NCI-H1417 (cell line): ENCODE data around the gene DNAH12.
"Not testable (repeated sequence)": the region's sequence is repeated elsewhere in the genome, so short reads cannot be mapped to it uniquely, and the experiment has no call there.

Experiments used
- DNase-seq, 3 experiments: peaks; one replicate each; lab custom pipeline; 2025; lab: John Stamatoyannopoulos, UW

Gene DNAH12

DNA sequence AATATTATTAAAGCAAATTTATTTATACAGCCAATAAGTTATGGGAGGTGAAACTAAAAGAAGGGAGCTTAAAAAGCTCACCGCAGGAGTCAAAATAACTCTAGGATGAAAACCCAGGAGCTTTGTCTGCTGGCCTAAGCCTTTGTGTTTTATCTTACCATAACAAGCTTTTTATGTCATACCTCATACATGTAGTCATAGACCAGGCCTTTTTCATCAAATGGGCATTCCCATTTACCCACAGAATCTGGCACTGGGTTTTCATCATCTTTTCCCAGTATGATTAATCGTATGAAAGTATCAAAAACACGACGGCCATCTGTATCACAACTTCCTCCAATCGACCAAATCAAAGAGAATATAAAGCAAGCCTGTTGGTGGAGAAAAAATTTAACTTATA lies 122.8 kb downstream of the DNAH12 start:
- DNase-seq = no peak

DNA sequence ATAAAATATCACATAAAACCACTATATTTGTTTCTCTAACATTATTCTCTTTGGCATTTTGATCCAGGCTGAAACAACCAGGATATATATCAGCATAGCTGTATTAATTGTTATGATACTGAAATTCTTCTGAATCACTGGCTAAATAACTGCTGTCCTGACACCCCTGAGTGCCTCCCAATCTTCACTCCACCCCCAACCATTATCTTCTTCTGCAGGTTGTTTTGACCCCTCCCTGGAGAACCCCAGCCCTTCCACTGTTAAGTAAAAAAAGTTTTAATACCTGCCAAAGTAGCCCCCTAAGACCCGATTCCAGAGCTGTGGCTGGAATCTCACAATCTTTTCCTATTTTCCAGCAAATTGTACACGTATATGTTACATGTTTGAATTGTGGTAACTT lies 124.1 kb downstream of the DNAH12 start:
- DNase-seq = no peak

DNA sequence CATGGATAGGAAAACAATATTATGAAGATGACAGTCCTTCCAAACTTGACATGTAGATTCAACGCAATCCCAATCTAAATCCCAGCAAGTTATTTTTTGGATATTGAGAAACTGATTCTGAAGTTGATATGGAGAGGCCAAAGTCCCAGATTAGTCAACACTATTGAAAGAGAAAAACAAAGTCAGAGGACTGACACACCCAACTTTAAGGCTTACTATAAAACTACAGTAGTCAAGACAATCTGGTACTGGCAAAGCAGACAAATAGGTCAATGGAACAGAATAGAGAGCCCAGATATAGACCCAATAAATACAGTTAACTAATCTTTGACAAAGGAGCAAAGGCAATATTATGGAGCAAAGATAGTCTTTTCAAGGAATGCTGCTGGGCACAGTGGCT lies 132.4 kb downstream of the DNAH12 start:
- DNase-seq = no peak

DNA sequence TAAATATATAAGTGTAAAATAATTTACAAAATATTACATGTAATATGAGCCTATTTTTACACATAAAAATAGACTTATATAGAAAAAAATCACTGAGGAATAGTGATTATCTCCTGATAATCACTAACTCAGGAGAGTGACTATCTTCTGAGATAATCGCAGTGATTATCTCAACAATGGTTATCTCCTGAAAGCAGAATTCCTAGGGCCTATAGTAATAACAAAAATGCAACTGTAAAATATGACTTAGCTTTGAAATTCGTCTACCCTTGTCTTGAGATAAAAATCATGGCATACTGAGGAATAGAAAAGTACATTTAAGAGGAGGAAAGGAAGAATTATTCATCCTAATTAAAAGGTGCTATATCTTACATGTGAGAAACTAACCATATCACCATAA lies 134.7 kb downstream of the DNAH12 start:
- no peak for DNase-seq

DNA sequence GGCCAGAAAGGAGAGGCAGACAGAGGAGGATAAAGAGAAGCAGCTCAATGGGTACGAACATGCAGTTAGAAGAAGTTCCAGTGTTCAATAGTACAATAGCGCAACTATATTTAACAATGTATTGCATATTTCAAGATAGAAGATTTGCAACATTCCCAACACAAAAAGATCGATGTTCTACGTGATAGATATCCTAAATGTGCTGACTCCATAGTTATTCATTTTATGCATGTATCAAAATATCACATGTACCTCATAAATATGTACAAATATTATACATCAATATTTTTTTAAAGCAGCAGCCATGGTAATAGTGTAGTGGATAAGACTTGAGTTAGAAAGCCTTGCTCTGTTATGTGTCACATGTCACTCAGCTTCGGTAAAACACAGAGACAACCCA lies 141.5 kb downstream of the DNAH12 start:
- no peak for DNase-seq

DNA sequence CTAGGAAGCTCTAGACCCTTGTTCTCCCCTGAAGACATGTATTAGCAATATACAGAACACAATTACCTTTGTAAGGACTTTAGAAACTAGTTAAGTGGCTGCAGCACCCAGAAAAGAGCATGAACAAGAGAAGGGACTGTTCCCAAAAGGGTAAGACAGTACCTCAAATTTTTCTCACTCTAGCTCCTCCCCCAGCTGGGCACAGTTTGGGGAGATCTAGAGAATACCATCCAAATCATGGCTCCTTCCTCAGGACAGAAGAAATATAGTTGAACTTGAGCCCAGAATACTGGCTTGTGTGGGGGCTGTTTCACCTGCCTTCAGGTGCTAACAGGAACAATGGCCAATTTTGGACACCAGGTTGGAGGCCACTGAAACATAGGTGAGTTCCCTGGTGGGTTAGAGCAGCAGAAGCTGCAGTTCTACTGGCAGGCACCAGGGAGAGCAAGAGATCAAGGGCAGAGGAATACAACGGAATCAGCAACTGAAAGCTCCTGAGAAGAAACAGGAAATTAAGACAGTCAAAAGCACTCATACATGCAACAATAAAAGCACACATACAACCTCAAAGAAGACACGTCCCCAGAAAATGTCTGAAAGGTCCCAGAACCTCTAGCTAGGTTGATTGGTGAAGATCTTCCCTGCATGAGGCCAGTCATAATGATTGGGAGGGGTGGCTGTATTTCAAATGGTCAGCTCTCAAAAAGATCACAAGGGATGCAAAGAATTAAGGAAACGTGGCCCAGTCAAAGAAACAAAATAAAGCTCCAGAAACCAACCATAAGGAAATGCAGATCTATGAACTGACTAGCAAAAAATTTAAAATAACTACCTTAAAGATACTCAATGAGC lies 146.7 kb downstream of the DNAH12 start:
- peak in 2 of 3 experiments; percentile 20 to 31 for DNase-seq

DNA sequence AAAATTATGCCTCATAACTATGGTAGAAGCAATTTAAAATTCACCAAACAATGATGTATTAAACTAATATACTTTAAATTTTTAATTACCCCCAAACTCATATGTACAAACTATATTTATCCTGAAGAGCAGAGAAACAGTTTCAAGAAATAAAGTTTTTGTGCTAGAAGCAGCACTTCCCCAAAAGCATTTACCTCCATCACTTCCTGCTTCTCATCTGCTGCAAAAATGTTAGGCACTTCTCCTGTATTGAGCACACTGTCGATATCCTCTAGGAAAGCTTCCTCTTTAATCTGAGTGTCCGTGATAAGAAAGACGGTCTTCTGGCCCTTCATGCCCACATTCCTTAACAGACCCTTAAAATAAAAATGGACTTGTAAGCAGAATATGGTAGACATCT lies 150.2 kb downstream of the DNAH12 start:
- DNase-seq = no peak

DNA sequence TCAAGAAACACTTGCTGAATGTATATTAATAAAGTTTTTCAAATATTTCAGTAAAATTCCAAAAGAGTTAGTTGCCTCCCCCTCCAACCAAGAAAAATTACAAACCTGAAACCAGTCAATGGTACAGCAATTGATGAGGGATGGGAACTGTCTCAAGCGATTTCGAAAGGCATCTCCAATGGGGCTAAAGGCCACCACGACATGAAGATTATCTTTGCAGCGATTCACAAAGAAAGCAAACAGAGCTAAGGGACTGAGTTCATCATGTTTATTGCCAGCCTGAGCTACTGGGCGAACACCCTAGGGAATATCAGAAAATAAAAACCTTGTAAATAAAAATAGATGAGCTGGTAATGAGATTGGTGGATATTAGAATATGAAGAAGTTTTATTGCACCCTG lies 152.4 kb downstream of the DNAH12 start:
- DNase-seq = no peak

DNA sequence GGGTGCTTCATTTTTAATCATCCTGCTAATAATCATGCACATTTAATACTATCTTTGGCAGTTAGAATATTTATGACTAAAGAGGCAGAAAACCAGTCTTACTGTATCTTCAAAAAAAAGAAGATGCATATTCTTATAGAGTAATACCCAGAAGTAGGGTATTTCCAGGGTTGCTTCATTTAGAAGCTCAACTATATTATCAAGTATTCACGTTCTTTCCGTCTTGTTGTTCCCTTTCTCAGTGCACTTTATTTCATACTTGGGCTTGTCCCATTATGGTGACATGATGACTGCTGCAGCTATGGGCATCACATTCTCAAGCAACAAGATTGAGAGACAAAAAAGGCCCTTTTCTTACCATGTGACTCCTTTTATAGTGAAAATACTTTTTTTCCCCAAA lies 154.9 kb downstream of the DNAH12 start:
- no peak for DNase-seq

DNA sequence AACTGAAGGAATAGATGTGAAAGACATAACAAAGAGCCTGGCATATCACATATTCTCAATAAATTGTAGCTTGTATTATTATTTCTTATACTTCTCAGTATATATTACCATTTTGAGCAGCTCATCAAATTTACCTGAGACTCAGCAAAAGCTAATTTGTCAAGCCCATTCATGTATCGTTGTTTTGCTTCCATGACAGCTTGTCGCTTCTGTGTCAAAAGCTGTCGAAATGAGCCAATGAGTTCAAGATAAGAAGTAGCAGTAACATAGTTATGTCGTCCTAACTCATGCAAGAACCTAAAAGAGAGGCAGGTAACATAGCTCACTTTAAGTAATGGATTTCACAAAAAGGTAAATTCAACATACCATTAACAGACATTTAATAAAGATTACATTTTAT lies 157.8 kb downstream of the DNAH12 start:
- no peak for DNase-seq

DNA sequence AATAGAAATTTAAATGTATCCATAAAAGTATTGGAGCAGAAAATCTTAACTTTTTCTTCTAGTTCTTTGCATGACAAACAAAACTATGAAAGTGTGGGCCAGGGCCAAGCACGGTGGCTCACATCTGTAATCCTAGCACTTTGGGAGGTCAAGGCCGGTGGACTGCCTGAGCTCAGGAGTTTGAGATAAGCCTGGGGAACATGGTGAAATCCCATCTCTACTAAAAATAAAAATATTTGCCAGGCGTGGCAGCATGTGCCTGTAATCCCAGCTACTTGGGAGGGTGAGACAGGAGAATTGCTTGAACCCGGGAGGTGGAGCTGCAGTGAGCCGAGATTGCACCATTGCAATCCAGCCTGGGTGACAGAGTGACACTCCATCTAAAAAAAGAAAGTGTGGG lies 158.6 kb downstream of the DNAH12 start:
- DNase-seq = no peak

DNA sequence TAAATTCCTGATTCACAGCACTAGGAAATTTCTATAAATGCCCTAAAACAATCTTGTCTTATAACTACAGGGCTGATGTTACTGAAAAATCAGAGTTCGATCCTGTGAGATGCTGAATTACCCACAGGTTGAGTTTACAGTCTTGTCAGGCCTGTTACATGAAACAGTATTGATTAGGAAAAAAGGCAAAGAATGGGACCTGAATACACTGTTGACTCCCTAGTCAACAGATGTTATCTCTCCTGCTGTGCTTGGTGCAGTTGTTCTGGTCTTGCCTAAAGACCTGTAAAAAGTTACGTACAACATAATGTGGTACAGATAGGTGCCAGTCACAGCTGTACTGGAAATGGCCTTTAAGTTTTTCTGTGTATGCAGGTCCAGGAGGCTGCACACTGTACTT lies 160.3 kb downstream of the DNAH12 start:
- DNase-seq = no peak

DNA sequence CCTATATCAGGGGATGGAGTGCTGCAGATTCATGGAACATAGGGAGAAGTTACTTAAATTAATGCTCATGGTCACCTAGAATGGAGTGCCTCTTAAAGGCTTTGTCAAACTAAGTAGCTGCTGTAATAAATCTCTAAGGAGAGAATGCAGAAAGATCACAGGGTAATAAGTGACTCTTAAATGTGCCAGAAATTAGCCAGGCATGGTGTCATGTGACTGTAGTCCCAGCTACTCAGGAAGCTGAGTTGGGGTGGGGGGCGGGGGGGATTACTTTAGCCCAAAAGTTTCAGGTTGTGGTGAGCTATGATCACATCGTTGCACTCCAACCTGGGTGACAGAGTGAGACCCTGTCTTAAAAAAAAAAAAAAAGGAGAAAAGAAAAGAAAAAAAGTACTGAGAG lies 160.7 kb downstream of the DNAH12 start:
- DNase-seq = no peak

DNA sequence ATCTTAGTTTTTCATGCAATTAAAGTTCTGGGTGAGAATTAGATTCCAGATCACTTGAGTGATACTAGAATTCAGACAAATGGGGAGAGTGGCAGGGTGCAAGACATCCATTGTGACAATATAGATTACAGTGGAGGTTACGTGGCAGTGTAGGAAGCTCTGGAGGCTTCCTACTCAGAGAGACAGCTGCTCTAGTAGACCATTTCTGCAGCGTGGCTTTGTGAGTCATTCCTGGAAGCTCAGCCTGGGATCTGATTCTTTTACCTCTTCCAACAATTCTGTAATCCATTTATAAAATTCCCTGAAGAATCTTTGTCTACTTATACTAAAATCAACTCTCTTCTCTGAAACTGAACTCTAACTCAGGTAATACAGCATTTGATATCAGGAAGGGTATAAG lies 161.2 kb downstream of the DNAH12 start:
- no peak for DNase-seq

DNA sequence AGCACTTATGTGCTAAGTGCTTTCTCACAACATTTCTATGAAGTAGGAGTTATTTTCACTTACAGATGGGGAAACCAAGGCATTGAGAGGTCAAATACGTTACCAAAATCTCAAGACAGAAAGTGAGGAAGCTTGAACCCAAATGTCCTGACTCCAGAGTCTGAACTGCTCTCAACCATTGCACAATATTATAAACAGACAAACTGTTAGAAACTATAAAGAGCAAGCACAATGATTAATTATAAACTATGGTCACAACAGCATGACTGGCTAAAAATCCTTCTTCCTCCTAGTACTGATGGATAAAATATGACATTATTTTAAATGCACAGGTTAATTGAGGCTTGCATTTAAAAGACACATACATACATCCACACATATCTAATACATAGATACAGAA lies 173.8 kb downstream of the DNAH12 start:
- no peak for DNase-seq

DNA sequence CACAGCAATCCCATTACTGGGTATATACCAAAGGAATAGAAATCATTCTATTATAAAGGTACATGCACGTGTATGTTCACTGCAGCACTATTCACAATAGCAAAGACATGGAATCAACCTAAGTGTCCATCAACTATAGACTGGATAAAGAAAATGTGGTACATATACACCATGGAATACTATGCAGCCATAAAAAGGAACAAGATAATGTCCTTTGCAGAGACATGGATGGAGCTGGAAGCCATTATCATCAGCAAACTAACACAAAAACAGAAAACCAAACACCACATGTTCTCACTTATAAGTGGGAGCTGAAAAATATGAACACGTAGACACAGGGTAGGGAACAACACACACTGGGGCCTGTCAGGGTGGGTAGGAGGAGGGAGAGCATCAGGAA lies 179.1 kb downstream of the DNAH12 start:
- not testable (repeated sequence) for DNase-seq

DNA sequence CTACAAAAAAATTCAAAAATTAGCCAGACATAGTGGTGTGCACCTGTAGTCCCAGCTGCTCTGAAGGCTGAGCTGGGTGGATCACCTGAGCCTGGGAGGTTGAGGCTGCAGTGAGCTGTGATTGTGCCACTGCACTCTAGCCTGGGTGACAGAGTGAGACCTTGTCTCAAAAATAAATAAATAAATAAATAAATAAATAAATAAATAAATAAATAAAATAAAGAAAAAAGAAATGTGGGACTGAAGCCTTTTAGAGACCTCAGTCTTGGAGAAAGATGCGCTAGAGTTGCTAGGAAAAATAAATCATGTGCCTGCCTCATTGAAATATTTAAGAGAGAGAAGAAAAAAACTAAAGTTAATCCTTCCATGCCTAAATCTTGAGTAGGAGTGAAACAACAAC lies 187.9 kb downstream of the DNAH12 start:
- DNase-seq = not testable (repeated sequence)

DNA sequence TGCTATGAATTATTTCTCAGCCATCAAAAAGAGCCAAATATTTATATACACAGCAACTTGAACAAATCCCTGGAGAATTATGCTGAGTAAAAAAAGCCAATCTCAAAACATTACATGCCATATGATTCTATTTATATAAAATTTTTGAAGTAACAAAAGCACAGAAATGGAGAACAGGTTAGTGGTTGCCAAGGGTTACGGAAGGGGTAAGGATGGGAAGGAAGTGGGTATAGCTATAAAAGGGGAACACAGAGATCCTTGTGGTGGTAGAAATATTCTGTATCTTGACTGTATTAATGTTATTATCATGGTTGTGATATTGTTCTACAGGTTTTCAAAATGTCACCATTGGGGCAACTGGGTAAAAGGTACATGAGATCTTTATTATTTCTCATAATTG lies 189.4 kb downstream of the DNAH12 start:
- DNase-seq = no peak

DNA sequence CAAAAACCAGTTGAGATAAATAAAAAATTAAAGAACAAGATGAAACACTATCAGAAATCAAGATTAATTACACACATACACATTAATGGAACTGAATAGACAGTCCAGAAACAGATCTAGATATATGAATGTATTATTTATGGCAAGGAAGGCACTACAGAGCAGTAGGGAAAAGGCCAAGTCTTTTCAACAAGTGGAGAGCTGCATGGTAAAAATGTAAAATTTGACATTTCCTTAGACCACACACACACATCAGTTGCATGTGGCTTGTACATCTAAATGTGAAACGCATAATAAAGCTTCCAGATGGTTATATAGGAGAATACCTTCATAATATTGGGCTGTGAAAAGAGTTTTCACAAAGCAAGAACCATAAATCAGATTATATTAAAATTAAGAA lies 193.9 kb downstream of the DNAH12 start:
- DNase-seq = no peak

DNA sequence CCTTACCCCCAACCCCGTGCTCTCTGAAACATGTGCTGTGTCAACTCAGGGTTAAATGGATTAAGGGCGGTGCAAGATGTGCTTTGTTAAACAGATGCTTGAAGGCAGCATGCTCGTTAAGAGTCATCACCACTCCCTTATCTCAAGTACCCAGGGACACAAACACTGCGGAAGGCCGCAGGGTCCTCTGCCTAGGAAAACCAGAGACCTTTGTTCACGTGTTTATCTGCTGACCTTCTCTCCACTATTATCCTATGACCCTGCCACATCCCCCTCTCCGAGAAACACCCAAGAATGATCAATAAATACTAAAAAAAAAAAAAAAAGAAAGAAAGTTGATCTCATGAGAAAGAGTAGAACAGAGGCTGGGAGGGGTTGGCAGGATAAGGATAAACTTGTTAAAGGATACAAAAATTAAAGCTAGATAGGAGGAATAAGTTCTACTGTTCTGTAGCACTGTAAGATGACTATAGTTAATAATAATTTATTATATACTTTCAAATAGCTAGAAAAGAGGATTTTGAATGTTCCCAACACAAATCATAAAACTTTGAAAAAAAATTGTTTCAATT lies 205.0 kb downstream of the DNAH12 start:
- DNase-seq = not testable (repeated sequence)

DNA sequence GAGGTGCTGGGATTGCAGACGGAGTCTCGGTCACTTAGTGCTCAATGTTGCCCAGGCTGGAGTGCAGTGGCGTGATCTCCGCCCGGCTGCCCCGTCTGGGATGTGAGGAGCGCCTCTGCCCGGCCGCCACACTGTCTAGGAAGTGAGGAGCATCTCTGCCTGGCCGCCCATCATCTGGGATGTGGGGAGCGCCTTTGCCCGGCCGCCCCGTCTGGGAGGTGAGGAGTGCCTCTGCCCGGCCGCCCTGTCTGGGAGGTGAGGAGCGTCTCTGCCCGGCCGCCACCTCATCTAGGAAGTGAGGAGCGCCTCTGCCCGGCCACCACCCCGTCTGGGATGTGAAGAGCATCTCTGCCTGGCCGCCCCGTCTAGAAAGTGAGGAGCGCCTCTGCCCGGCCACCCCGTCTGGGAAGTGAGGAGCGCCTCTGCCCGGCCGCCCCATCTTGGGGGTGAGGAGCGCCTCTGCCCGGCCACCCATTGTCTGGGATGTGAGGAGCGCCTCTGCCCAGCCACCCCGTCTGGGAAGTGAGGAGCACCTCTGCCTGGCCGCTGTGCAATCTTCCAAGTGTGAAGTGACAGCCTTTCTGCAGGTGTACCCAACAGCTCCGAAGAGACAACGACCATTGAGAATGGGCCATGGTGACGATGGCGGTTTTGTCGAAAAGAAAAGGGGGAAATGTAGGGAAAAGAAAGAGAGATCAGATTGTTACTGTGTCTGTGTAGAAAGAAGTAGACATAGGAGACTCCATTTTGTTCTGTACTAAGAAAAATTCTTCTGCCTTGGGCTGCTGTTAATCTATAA lies 205.7 kb downstream of the DNAH12 start:
- not testable (repeated sequence) for DNase-seq

DNA sequence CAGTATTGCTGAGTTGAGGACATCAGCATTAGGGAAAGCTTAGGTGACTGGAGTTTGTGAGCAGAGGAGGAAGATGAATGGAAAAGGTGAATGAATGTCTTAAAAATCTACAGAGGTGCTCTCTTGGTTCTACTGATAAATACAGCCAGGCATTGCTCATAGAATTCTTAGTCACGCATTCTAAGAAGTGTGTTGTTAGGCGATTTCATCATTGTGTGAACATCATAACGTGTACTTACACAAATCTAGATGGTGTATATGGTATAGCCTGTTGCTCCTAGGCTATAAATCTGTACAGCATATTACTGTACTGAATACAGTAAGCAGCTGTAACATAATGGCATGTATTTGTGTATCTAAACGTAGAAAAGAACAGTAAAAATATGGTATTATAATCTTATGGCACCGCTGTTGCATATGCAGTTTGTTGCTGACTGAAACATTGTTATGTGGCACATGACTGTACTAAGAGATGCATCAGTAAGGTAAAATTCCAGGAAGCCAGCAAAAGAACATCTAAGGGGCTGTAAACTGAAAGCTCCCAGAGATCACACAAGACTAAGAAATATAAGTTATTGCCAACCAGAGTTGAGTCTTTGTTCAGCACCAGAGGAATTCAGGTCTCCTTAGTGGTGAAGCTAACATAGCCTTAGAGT lies 208.7 kb downstream of the DNAH12 start:
- no peak for DNase-seq
